IPS-NIHi7 (cell line): ENCODE measurements around the gene ENSA.
"Not testable (repeated sequence)": the region's sequence is repeated elsewhere in the genome, so short reads cannot be mapped to it uniquely, and the experiment has no call there.

Experiments used
- DNase-seq: peaks from one replicate; pipeline ENCODE4 v3.0.0; 2012; ENCODE audit warnings: mixed read lengths; ENCODE audit errors: extremely low spot score

The ENSA gene

GRCh38 chr1:150621497-150622302 lies 7.7 kb downstream of the ENSA start:
- peak; percentile 36 for DNase-seq

GRCh38 chr1:150620919-150621318 lies 8.5 kb downstream of the ENSA start:
- no peak for DNase-seq

GRCh38 chr1:150619576-150620509 lies 9.6 kb downstream of the ENSA start:
- DNase-seq, result no peak

GRCh38 chr1:150615346-150616201 lies 13.8 kb downstream of the ENSA start:
- no peak for DNase-seq

- no peak for DNase-seq
Measured at GRCh38 chr1:150613061-150613920, 16.1 kb downstream of the ENSA start.

- no peak for DNase-seq
Measured at GRCh38 chr1:150612014-150612345, 17.4 kb downstream of the ENSA start.

- DNase-seq, result no peak
Measured at GRCh38 chr1:150610576-150610975, 18.8 kb downstream of the ENSA start.

GRCh38 chr1:150609732-150610131 lies 19.7 kb downstream of the ENSA start:
- no peak for DNase-seq

- DNase-seq, result no peak
Measured at GRCh38 chr1:150606463-150607142, 22.8 kb downstream of the ENSA start.

- not testable (repeated sequence) for DNase-seq
Measured at GRCh38 chr1:150605451-150605731, 24.0 kb downstream of the ENSA start.

GRCh38 chr1:150604226-150604588 lies 25.2 kb downstream of the ENSA start:
- DNase-seq, result no peak

- DNase-seq, result no peak
Measured at GRCh38 chr1:150603711-150604110, 25.7 kb downstream of the ENSA start.

- DNase-seq, result not testable (repeated sequence)
Measured at GRCh38 chr1:150602372-150602771, 27.0 kb downstream of the ENSA start.

GRCh38 chr1:150601540-150601939 lies 27.9 kb downstream of the ENSA start:
- DNase-seq, result no peak

GRCh38 chr1:150598346-150598745 lies 31.1 kb downstream of the ENSA start:
- DNase-seq, result not testable (repeated sequence)

GRCh38 chr1:150596976-150597375 lies 32.4 kb downstream of the ENSA start:
- DNase-seq, result no peak

- DNase-seq, result no peak
Measured at GRCh38 chr1:150596095-150596892, 33.1 kb downstream of the ENSA start.

- DNase-seq, result no peak
Measured at GRCh38 chr1:150582371-150582770, 47.0 kb downstream of the ENSA start.

GRCh38 chr1:150581962-150582361 lies 47.5 kb downstream of the ENSA start:
- DNase-seq, result not testable (repeated sequence)

- DNase-seq, result not testable (repeated sequence)
Measured at GRCh38 chr1:150581437-150581836, 48.0 kb downstream of the ENSA start.
